Measurements from ENCODE around the gene HAP1.
"Not testable (repeated sequence)": the region's sequence is repeated elsewhere in the genome, so short reads cannot be mapped to it uniquely, and the experiment has no call there.

The HAP1 gene

DNA sequence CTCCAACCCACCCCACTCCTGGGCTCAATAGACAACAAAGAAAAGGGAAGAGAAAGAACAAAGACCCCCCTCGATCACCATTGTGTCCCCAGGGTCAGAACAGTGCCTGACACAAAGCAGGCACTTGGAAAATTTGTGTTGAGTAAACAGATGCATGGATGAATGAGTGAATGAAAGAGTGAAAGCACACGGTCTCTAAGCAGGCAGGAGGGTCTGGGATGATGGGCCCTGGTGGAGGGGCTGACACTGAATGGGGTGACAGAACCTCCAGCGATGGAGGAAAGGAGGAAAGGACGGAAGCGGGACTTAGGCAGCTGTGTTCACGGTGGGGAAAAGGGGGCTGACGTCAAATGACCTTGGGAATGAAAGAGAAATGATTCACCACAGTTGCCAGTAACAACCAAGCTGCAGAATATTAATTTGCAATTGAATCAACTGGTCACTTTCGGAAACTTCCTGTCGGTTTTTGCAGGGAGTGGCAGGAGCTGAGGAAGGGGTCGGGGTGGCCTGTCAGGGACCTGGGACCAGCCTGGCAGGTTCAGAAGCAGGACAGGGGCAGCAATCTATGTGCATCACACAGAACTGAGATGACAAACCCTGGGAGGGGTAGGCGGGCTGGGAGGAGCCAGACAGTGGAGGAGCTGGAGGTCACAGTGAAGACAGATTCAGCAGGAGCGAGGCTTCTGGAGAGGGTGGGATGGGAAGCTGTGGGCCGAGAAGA lies 29.0 kb downstream of the HAP1 start:
- ATAC-seq (replicated peaks) (no peak), DNase-seq (no peak)
- Mint-ChIP-seq H3K27ac (peak overlapping the region in 1 of 2 donors; percentile 76), H3K9me3 (no peaks in the 10 kb centered on the region), H3K27me3 (peaks cover 23 to 37% of the 10 kb centered on the region in 2 donors), H3K4me1 (ENCODE audit: low read depth in 2 of 2) (no peaks in the 10 kb centered on the region), H3K4me3 (no peak overlapping the region), H3K36me3 (ENCODE audit: insufficient read depth) (no peaks in the 10 kb centered on the region)

DNA sequence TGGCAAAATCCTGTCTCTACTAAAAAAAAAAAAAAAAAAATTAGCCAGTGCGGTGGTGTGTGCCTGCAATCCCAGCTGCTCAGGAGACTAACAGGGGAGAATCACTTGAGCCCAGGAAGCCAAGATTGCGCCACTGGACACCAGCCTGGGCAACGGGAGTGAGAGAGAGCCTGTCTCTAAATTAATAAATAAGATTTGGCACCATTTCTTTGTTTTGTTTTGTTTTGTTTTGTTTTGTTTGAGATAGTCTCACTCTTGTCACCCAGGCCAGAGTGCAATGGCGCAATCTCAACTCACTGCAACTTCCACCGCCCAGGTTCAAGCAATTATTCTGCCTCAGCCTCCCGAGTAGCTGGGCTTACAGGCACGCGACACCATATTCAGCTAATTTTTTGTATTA lies 31.7 kb downstream of the HAP1 start:
- peaks cover 15 to 25% of the 10 kb centered on the region in 2 donors for H3K27me3 Mint-ChIP-seq
- no peak for ATAC-seq (replicated peaks)
- no peak overlapping the region for H3K4me3 Mint-ChIP-seq
- no peaks in the 10 kb centered on the region for H3K4me1 Mint-ChIP-seq (ENCODE audit: low read depth in 2 of 2)
- no peak overlapping the region for H3K27ac Mint-ChIP-seq
- no peaks in the 10 kb centered on the region for H3K36me3 Mint-ChIP-seq (ENCODE audit: insufficient read depth)
- no peaks in the 10 kb centered on the region for H3K9me3 Mint-ChIP-seq
- DNase-seq, result no peak

DNA sequence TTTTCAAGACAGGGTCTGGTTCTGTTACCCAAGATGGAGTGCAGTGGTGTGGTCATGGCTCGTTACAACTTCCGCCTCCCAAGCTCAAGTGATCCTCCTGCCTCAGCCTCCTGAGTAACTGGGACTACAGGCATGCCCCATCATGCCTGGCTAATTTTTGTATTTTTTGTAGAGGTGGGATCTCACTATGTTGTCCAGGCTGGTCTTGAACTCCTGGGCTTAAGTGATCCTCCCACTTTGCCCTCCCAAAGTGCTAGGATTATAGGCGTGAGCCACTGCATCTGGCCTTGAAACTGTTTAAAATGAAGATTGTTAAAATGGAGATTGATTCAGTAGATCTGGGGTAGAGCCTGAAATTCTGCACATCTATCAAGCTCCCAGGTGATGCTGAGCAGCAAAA lies 33.6 kb downstream of the HAP1 start:
- ATAC-seq (replicated peaks); H3K4me3 Mint-ChIP-seq; H3K27ac Mint-ChIP-seq; H3K4me1 Mint-ChIP-seq (ENCODE audit: low read depth in 2 of 2); H3K36me3 Mint-ChIP-seq (ENCODE audit: insufficient read depth); H3K27me3 Mint-ChIP-seq; H3K9me3 Mint-ChIP-seq; DNase-seq: not testable (repeated sequence)

DNA sequence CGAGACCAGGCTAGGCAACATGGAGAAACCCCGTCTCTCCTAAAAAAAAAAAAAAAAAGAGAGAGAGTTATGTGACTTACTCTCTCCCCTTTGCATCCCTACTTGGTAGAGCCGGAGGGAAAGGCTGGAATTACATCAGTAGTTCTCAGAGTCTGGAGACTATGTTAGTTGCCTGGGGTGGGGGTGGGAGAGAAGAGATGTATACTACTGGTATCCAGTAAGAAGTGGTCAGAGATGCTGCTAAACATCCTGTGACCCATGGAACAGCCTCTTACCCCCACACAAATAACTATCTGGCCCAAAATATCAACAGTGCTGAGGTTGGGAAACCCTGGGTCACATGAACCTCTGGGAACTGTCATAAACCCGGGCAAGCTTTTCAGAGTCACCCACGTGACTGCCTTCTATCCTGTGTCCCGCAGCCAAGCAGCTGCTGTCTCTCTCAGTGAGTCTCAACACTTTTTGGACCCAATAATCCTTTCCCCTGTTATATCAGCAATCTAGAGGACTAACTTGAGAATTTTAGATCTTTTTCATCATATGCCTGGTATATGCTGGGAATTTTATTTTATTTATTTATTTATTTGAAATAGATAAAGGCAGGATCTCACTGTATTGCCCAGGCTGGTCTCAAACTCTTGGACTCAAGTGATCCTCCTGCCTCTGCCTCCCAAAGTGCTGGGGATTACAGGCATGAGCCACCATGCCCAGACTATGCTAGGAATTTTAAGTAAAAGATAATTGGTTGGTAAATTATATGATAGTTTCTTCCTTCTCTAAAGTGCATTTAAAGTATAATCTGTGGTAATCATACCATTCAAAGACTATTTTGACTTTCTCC lies 37.1 kb downstream of the HAP1 start:
- Mint-ChIP-seq H3K27ac (no peak overlapping the region), H3K9me3 (no peaks in the 10 kb centered on the region)
- ATAC-seq (replicated peaks), result no peak

DNA sequence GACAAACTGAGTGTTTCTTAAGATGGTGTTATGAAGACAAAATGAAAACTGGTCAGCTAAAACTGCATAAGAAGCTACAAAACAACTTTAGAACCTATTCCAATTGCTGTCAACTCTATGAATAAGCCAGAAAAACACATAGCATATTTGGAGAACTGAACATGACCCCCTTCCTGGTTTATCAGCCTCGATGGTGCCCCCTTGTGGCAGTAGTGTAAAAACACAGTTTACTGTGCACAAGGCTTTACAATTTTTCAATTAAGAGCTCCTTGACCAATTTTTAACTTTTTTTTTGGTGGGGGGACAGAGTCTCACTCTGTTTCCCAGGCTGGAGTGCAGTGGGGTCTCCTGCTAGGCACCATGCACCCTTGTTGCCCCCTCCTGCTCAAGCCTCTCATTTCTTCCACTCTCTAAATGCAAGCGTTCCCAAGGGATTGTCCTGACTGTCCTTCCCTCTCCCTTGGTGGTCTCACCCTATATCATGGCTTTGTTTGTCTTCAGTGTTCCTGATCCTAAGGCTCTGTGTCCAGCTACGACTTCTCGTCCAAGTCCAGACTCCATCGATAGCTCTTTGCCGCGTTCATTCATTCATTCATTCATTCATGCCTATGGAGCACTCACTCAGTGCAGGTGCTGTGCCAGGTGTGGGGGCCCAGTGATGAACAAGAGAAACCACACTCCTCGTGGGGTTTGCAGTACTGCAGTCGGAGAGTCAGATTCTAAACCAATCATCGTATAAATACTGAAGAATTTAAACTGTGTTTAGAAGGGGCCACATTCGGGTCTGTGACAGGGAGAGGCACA lies 38.3 kb downstream of the HAP1 start:
- no peak overlapping the region for H3K4me3 Mint-ChIP-seq
- H3K9me3 Mint-ChIP-seq, result no peaks in the 10 kb centered on the region
- no peak overlapping the region for H3K27ac Mint-ChIP-seq
- peaks cover 19% of the 10 kb centered on the region in 2 donors for H3K4me1 Mint-ChIP-seq (ENCODE audit: low read depth in 2 of 2)
- ATAC-seq (replicated peaks), result peak; percentile 47
- no peaks in the 10 kb centered on the region for H3K27me3 Mint-ChIP-seq
- H3K36me3 Mint-ChIP-seq (ENCODE audit: insufficient read depth), result peaks cover 47% of the 10 kb centered on the region
- peak; percentile 75 to 86 (median 76) for DNase-seq

More for the DNA sequence above, 37.1 kb downstream of the HAP1 start:
- no peaks in the 10 kb centered on the region for H3K27me3 Mint-ChIP-seq
- peaks cover 12 to 13% of the 10 kb centered on the region in 2 donors for H3K4me1 Mint-ChIP-seq (ENCODE audit: low read depth in 2 of 2)
- no peak overlapping the region for H3K4me3 Mint-ChIP-seq
- peaks cover 35% of the 10 kb centered on the region for H3K36me3 Mint-ChIP-seq (ENCODE audit: insufficient read depth)
- no peak for DNase-seq

DNA sequence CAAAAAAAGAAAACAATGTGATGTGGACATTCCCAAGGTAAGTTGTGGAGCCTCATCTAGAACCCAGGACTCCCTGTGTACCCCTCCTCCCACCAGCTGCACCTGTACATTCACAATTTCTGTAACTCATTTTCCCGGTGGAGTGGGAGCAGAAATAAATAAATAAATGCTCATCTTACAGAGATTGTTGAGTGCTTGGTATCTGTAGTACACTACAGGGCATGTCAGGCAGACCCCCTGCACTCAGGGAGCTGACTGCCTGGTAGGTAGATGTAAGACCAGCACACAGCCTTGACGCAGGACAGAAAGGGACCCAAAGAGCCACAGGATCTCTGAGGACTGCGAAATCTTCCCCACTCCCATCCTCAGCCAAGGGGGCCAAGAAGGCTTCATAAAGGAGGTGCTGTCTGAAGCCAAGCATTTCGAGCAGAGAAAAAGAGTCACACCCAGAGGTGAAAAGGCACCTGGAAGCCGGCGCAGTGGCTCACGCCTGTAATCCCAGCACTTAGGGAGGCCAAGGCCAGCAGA lies 39.2 kb downstream of the HAP1 start:
- Mint-ChIP-seq H3K4me3 (no peak overlapping the region), H3K27ac (no peak overlapping the region), H3K36me3 (ENCODE audit: insufficient read depth) (peaks cover 57% of the 10 kb centered on the region), H3K27me3 (no peaks in the 10 kb centered on the region), H3K4me1 (ENCODE audit: low read depth in 2 of 2) (peaks cover 19% of the 10 kb centered on the region in 2 donors), H3K9me3 (no peaks in the 10 kb centered on the region)
- ATAC-seq (replicated peaks) (no peak), DNase-seq (no peak)

DNA sequence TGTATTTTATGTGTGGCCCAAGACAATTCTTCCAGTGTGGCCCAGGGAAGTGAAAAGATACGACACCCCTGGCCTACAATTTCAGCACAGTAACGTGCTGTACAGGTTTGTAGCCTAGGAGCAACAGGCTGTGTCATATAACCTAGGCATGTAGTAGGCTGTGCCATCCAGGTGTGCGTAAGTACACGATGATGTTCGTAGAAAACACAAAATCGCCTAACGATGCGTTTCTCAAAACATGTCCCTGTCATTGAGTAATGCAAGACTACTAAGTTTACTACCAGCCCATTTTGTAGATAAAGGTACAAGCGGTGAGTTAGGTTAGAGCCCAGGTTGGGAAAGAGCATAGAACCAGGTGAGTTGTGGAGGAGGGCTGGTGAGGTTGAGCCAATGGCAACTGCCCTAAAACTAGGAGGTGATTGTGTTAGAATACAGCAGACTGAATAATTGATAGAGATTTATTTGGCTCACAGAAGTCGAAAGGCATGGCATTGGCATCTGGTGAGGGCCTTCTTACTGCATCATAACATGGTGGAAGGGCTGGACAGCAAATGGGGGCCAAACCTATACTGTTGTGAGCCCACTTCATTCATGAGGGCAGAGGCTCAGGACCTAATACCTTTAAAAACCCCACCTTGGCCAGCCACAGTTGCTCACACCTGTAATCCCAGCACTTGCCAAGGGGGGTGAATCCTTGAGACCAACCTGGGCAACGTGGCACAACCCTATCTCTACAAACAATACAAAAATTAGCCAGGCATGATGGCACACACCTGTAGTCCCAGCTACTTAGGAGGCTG lies 41.5 kb downstream of the HAP1 start:
- Mint-ChIP-seq H3K36me3 (ENCODE audit: insufficient read depth) (peaks cover 76% of the 10 kb centered on the region), H3K27me3 (no peaks in the 10 kb centered on the region), H3K27ac (peak overlapping the region; percentile 44 to 100), H3K9me3 (no peaks in the 10 kb centered on the region), H3K4me1 (ENCODE audit: low read depth in 2 of 2) (peaks cover 26 to 29% of the 10 kb centered on the region in 2 donors), H3K4me3 (peak overlapping the region in 1 of 2 donors; percentile 13)
- ATAC-seq (replicated peaks) (no peak), DNase-seq (peak in 2 of 3 experiments; percentile 18 to 28)

DNA sequence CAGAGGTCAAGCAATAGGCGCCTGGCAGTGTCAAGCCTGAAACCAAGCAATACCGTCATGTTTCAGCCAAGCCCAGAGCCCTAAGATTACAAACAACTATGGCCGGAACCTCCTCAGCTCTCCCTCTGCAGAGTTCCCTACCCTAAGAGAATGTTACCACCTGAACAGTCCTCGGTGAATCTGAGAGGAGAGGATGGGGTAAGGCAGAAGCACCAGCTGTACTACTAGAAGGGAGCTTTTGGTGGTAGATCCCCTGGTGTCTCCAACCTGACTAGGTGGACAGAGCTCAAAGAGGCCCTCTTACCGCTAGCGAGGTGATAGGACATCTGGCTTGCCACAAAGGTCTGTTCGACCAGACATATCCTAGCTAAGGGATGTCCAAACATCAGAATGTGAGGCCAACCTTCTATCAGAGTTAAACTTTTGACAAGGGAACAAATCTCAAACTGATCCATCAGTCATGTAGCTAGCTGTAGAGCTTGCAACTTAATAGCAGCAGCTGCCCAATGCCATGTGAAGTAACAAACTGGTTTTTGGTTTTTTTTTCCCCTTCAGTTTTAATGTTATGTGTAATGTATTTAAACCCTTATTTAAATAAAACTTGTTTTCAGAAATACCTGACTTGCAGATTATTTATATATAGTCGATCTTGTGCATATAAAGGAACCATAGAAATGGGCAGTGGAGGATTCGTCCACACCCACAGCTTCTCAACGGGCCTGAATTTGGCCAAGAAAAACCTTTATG lies 43.2 kb downstream of the HAP1 start:
- ATAC-seq (replicated peaks) (no peak), DNase-seq (peak; percentile 20 to 42 (median 20))
- Mint-ChIP-seq H3K27ac (peak overlapping the region; percentile 100), H3K27me3 (no peaks in the 10 kb centered on the region), H3K4me1 (ENCODE audit: low read depth in 2 of 2) (peaks cover 26 to 31% of the 10 kb centered on the region in 2 donors), H3K36me3 (ENCODE audit: insufficient read depth) (peaks cover 75% of the 10 kb centered on the region), H3K4me3 (peak overlapping the region; percentile 98), H3K9me3 (no peaks in the 10 kb centered on the region)

DNA sequence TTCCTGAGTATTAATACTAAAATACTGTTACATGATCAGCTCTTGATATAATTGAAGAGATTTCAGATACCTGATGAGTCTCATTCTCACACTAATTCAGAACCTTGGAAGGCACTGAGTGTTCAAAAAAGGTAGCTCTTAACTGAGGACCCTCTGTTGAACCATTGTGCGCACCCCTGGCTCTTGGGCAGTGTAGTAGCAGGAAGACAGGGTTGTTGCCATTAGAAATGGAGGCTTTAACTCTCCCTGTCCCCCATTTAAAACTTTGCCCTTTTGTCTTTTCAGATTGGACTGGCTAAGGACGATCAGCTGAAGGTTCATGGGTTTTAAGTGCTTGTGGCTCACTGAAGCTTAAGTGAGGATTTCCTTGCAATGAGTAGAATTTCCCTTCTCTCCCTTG lies 43.9 kb downstream of the HAP1 start:
- Mint-ChIP-seq H3K27ac (peak overlapping the region; percentile 100), H3K9me3 (no peaks in the 10 kb centered on the region), H3K4me1 (ENCODE audit: low read depth in 2 of 2) (peaks cover 21 to 26% of the 10 kb centered on the region in 2 donors), H3K4me3 (peak overlapping the region; percentile 98), H3K36me3 (ENCODE audit: insufficient read depth) (peaks cover 70% of the 10 kb centered on the region), H3K27me3 (no peaks in the 10 kb centered on the region)
- no peak for DNase-seq
- no peak for ATAC-seq (replicated peaks)

DNA sequence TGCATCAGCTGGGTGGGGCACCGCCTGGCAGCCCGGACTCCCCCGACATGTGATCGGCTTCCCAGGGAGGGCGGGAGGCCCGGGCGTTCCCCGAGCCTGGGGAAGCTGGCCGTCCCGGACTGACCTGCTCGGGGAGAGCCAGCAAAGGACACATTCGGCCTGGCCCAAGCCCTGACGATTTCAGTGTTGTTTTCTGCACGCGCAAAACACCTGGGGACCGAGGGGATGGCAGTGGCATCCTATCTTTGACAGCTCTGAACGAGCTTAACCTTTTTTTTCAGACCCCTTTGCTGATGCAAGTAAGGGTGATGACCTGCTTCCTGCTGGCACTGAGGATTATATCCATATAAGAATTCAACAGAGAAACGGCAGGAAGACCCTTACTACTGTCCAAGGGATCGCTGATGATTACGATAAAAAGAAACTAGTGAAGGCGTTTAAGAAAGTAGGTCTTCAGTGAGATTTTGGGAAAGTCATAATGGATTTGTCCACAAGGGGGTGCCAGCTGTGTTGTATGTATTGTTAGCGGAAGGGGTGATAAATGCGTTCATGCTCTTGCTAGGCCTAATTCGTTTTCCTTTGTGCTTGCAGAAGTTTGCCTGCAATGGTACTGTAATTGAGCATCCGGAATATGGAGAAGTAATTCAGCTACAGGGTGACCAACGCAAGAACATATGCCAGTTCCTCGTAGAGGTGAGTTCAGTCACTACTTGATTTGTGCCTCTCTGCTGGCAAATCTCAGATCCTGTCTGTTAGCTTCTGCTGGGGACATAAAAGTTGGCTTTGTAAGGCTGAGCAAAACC lies 44.7 kb downstream of the HAP1 start:
- H3K36me3 Mint-ChIP-seq (ENCODE audit: insufficient read depth), result peaks cover 65% of the 10 kb centered on the region

DNA sequence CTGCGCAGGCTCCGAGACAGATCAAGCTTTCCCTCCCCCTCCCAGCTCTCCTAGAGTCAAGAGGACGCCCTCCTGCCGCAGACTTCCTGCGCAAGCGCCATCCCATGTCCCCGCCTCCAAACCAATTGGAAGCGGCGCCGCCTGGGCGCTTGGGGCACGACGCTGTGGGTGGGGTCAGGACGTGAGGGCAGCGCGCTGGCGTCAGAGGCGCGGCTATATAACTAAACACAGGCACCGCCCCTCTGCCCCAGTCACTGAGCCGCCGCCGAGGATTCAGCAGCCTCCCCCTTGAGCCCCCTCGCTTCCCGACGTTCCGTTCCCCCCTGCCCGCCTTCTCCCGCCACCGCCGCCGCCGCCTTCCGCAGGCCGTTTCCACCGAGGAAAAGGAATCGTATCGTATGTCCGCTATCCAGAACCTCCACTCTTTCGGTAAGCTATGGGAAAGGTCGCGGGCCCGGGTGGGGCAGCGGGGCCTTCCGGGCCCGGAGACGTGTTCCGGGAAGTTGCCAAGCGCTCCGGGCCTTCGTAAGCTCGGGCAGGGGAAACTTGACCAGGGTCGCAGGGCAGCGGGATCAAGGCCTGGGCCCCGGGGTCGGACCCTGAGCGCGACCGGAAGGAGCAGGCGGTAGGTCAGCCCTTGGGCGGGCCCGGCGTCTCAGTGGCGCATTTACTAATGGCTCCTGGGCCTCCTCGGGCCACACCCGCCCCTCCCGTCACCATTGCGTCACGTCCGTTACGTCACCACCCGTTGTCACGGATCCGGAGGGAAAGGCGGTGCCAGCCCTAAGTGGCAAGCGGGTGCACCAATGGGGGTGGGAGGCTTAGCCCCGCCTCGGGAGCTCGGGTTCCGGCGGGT lies 45.6 kb downstream of the HAP1 start, which contains the start of gene EIF1:
EIF1 (plus strand) TSS at position 245 of the 856 bp plus-strand sequence; CDS start at position 399, 154 bp downstream.
- peaks cover 17 to 25% of the 10 kb centered on the region in 2 donors for H3K4me1 Mint-ChIP-seq (ENCODE audit: low read depth in 2 of 2)
- peak within 1 kb of the TSS; percentile 100 for H3K27ac Mint-ChIP-seq
- ATAC-seq (replicated peaks) (peak; percentile 72), DNase-seq (peak; percentile 100)
- H3K4me3 Mint-ChIP-seq, result peak within 1 kb of the TSS; percentile 98
- H3K9me3 Mint-ChIP-seq, result no peaks in the 10 kb centered on the region
- H3K36me3 Mint-ChIP-seq (ENCODE audit: insufficient read depth), result peaks cover 56% of the 10 kb centered on the region
- H3K27me3 Mint-ChIP-seq, result no peaks in the 10 kb centered on the region

More for the DNA sequence above, 44.7 kb downstream of the HAP1 start:
- ATAC-seq (replicated peaks) (no peak), DNase-seq (peak; percentile 64 to 72 (median 66))
- peak overlapping the region; percentile 98 for H3K4me3 Mint-ChIP-seq
- H3K27ac Mint-ChIP-seq, result peak overlapping the region; percentile 100
- H3K27me3 Mint-ChIP-seq, result no peaks in the 10 kb centered on the region
- H3K4me1 Mint-ChIP-seq (ENCODE audit: low read depth in 2 of 2), result peaks cover 17 to 25% of the 10 kb centered on the region in 2 donors
- no peaks in the 10 kb centered on the region for H3K9me3 Mint-ChIP-seq

All from effector memory CD8-positive, alpha-beta T cell (primary cell).